Parathyroid adenoma (tissue), 2 donors: ENCODE measurements around the gene TMEM131.

Experiments
- H2AFZ ChIP-seq: fragments of 300-600 bp; sonication (generic); one replicate; pipeline ENCODE4 v1.7.0; 2017; ENCODE audit warnings: antibody characterized with exemption, mild to moderate bottlenecking
- H3K27ac ChIP-seq: fragments of 300-600 bp; sonication (generic); one replicate; pipeline ENCODE4 v1.7.0; 2017
- H3K27me3 ChIP-seq: fragments of 300-600 bp; sonication (generic); one replicate; pipeline ENCODE4 v1.7.0; 2017; ENCODE audit warnings: low read length; ENCODE audit not compliant: control insufficient read depth, insufficient read depth
- H3K36me3 ChIP-seq: fragments of 300-600 bp; sonication (generic); one replicate; pipeline ENCODE4 v1.7.0; 2017; ENCODE audit warnings: low read length; ENCODE audit not compliant: control insufficient read depth, insufficient read depth
- H3K4me1 ChIP-seq: fragments of 300-600 bp; sonication (generic); one replicate; pipeline ENCODE4 v1.7.0; 2017; ENCODE audit warnings: control low read depth
- H3K4me2 ChIP-seq: fragments of 300-600 bp; sonication (generic); one replicate; pipeline ENCODE4 v1.7.0; 2017; ENCODE audit warnings: low read length
- H3K4me3 ChIP-seq: fragments of 300-600 bp; sonication (generic); one replicate; pipeline ENCODE4 v1.7.0; 2017; ENCODE audit warnings: low read depth, low read length
- H3K79me2 ChIP-seq: fragments of 300-600 bp; sonication (generic); one replicate; pipeline ENCODE4 v1.7.0; 2017; ENCODE audit warnings: control low read depth
- H3K9ac ChIP-seq: fragments of 300-600 bp; sonication (generic); one replicate; pipeline ENCODE4 v1.7.0; 2017; ENCODE audit warnings: mild to moderate bottlenecking
- H3K9me3 ChIP-seq: fragments of 300-600 bp; sonication (generic); one replicate; pipeline ENCODE4 v1.7.0; 2017; ENCODE audit warnings: low read length; ENCODE audit not compliant: control insufficient read depth
- CTCF ChIP-seq: fragments of 300-600 bp; sonication (generic); IDR thresholded peaks from one replicate; pipeline ENCODE4 v1.7.0; 2017; ENCODE audit warnings: antibody characterized with exemption, mild to moderate bottlenecking
- donor health status: primary hyperparathyroidism.

The TMEM131 gene

GRCh38 chr2:97764559-97765263 lies 231.0 kb downstream of the TMEM131 start:
- Histone ChIP-seq H3K79me2 (no peaks in the 10 kb centered on the region), H2AFZ (no peak overlapping the region), H3K4me3 (no peak overlapping the region), H3K4me1 (peaks cover 7% of the 10 kb centered on the region), H3K27ac (no peak overlapping the region), H3K36me3 (no peaks in the 10 kb centered on the region), H3K4me2 (no peak overlapping the region), H3K9ac (no peak overlapping the region), H3K27me3 (no peaks in the 10 kb centered on the region), H3K9me3 (no peaks in the 10 kb centered on the region)
- no peak for TF ChIP-seq CTCF

GRCh38 chr2:97763176-97763845 lies 232.4 kb downstream of the TMEM131 start:
- H3K9ac ChIP-seq, result no peak overlapping the region
- H3K27me3 ChIP-seq, result no peaks in the 10 kb centered on the region
- H3K79me2 ChIP-seq, result no peaks in the 10 kb centered on the region
- no peak overlapping the region for H2AFZ ChIP-seq
- H3K4me1 ChIP-seq, result peaks cover 3% of the 10 kb centered on the region
- no peaks in the 10 kb centered on the region for H3K9me3 ChIP-seq
- H3K36me3 ChIP-seq, result no peaks in the 10 kb centered on the region
- no peak overlapping the region for H3K27ac ChIP-seq
- no peak overlapping the region for H3K4me2 ChIP-seq
- no peak overlapping the region for H3K4me3 ChIP-seq
- TF ChIP-seq CTCF, result no peak

GRCh38 chr2:97761192-97761591 lies 234.6 kb downstream of the TMEM131 start:
- Histone ChIP-seq H3K27ac (no peak overlapping the region), H3K36me3 (no peaks in the 10 kb centered on the region), H3K9me3 (no peaks in the 10 kb centered on the region), H3K9ac (no peak overlapping the region), H2AFZ (no peak overlapping the region), H3K79me2 (no peaks in the 10 kb centered on the region), H3K4me1 (no peaks in the 10 kb centered on the region), H3K4me3 (no peak overlapping the region), H3K4me2 (no peak overlapping the region), H3K27me3 (no peaks in the 10 kb centered on the region)
- no peak for TF ChIP-seq CTCF

GRCh38 chr2:97760480-97761049 lies 235.2 kb downstream of the TMEM131 start:
- TF ChIP-seq CTCF, result no peak
- Histone ChIP-seq H2AFZ (no peak overlapping the region), H3K4me2 (no peak overlapping the region), H3K27me3 (no peaks in the 10 kb centered on the region), H3K9me3 (no peaks in the 10 kb centered on the region), H3K9ac (no peak overlapping the region), H3K4me3 (no peak overlapping the region), H3K79me2 (no peaks in the 10 kb centered on the region), H3K36me3 (no peaks in the 10 kb centered on the region), H3K27ac (no peak overlapping the region), H3K4me1 (no peaks in the 10 kb centered on the region)
